GM12865 (cell line): ENCODE data around the gene VSIG2.

Source experiments
- DNase-seq: peaks from one replicate; pipeline ENCODE4 v3.0.0; 2010; ENCODE audit warnings: low read depth
- H3K4me3 ChIP-seq: 2 replicates; pipeline ENCODE4 v1.5.1; 2011; ENCODE audit warnings: mild to moderate bottlenecking, low read depth, low read length, control low read depth
- TF ChIP-seq, protein P1 (sequence below): IDR thresholded peaks from 2 replicates; pipeline ENCODE4 v1.5.1; 2011; ENCODE audit warnings: low read length, control low read depth, low read depth, inconsistent platforms; ENCODE audit not compliant: insufficient read depth; ENCODE audit errors: missing control alignments

The VSIG2 gene

DNA sequence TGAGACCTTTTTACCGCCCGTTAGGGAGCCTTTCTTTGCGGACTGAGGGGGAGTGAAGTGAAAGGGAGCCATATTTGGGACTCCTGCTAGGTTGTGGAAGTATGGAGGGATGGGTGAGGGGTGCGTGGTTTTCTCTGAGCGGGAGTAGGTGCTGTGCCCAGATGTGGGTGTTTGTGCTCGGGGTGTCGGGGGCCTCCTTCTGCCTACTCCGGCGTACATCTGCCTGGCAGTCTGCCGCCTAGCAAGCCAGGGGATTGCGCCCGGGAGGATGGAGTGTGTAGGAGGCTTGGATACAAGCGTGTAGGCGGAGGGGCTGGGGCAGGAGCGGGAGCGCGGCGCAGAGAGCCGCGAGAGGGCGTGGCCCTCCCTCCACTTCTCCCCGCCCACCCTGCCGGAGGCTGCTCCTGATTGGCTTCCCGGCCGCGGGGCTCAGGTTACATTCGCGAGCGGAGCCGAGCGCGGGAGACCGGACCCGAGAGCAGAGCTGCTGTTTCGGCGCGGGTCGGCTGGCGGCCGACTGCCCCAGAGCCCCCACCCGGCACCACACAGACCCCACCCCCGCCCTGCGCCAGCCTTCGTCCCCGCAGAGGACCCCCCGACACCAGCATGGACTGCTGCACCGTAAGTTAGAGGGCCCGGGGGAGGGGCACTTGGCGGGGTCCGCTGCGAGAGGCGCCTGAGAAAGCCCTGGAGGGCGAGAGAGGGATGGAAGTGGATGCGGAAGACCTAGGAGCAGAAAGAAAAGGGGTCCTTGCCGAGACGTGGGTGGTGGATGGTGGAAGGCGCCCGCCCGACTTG lies 12.4 kb downstream of the VSIG2 start, which contains the start of gene NRGN:
TSS of gene NRGN (plus strand) at position 464 of the 798 bp plus-strand sequence. CDS start at position 607, 143 bp downstream.
- peak; percentile 84 for DNase-seq
- TF ChIP-seq, protein P1, sequence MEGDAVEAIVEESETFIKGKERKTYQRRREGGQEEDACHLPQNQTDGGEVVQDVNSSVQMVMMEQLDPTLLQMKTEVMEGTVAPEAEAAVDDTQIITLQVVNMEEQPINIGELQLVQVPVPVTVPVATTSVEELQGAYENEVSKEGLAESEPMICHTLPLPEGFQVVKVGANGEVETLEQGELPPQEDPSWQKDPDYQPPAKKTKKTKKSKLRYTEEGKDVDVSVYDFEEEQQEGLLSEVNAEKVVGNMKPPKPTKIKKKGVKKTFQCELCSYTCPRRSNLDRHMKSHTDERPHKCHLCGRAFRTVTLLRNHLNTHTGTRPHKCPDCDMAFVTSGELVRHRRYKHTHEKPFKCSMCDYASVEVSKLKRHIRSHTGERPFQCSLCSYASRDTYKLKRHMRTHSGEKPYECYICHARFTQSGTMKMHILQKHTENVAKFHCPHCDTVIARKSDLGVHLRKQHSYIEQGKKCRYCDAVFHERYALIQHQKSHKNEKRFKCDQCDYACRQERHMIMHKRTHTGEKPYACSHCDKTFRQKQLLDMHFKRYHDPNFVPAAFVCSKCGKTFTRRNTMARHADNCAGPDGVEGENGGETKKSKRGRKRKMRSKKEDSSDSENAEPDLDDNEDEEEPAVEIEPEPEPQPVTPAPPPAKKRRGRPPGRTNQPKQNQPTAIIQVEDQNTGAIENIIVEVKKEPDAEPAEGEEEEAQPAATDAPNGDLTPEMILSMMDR = no peak
- peak within 1 kb of the TSS; percentile 58 for H3K4me3 ChIP-seq

DNA sequence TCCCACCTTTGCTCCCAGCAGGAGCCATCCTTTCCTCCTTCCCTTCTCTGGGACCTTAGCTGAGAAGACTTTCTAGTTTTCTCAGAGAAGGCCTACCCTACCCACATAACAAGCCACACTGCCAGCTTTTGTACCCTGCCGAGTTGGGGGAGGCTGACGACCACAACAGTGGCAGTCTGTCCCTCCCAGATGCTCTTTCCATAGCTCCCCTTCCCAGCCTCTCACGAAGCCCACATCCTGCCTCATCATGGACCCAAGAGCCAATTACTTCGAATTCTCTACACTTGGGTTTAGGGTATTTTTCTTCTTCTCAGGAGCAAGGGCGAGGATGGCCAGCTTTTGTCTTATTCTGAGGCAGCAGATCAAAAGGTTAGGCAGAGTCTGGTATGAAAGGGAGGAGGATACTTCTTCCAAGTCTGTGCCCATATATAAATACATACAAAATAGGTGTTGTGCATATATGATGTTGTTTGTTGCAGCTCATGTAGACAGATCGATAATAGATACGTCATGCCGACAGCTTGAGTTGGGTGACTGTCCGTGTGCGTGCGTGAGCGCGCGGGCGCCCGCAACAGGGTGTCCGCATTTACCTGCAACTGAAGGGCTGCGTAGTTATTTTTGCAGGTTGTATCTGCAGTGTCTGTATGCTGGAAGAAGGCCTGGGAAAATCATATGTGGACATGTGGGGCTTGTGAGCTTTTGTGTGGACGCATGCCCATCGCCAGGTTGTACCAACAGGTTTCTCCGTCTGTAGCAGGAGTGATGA lies 13.2 kb downstream of the VSIG2 start:
- no peak for DNase-seq
- H3K4me3 ChIP-seq = no peak overlapping the region
- TF ChIP-seq, protein P1 = no peak

DNA sequence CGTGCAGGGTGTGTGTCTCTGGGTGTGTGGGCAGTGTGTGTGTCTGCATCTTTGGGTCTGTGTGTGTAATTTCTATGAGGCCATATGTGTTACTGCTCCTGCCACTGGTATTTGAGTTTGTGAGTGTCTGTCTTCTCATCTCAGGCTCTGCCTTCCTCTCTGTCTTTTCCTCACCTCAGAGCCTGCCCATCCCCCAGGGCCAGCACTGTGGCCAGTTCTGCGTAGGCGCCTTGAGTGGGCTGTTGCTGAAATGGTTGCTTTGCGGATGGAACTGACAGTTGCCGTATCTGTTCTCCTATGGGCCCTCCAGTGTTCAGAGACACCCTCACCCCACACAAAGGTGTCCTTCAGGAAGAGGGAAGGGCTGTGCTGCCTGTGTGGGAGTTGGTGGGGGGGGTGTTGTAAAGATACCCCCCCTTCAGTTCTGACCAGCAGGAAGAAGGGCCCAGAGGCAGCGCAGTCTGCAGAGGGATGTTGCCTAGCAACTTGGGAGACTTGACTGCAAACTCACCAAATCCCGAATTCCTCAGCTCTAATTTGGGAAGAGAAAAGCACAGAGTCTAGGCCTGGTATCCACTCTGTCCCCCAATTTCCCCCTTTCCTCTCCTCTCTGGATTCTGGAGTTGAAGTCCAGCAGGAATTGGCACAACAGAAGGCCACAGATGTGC lies 14.3 kb downstream of the VSIG2 start:
- no peak for DNase-seq
- TF ChIP-seq, protein P1 = no peak
- H3K4me3 ChIP-seq = no peak overlapping the region

DNA sequence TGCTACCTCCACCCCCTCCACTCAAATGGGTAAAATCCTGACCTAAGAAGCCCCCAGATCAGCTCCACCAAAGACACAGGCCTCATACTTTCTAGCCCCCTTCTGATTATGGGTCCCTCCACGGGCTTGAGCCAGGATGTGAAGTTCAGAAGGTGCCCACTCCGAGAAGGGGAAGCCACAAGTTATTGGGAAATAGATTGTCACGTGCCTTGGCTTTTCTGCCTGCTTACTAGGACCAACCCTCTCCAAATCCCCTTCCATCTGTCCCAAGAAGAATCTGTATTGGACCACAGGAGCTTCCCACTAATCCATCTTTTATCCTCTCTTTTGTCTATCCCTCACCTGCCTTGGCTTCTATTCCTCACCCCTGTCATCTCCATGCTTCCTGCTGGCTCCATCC lies 15.3 kb downstream of the VSIG2 start:
- H3K4me3 ChIP-seq = no peak overlapping the region
- DNase-seq = no peak
- TF ChIP-seq, protein P1 = no peak

DNA sequence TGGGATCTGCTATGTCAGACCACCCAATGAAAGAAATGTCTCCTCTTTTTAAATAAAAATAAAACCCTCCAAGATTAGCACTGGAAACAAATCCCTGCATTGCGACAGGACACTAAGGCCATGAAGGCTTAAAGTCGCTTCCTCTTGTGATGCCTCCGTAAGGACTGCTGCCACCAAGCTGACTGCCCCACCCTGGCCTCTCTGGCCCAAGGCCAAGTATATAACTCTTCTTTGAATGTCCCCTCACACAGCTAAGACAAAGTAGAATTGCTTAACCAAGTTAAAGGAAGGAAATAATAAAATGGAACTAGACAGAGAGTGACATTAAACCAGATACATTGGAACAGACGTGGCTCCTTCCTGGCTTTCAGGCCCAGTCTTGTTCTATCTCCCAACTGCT lies 19.8 kb downstream of the VSIG2 start:
- no peak overlapping the region for H3K4me3 ChIP-seq
- DNase-seq = no peak
- TF ChIP-seq, protein P1 = no peak

DNA sequence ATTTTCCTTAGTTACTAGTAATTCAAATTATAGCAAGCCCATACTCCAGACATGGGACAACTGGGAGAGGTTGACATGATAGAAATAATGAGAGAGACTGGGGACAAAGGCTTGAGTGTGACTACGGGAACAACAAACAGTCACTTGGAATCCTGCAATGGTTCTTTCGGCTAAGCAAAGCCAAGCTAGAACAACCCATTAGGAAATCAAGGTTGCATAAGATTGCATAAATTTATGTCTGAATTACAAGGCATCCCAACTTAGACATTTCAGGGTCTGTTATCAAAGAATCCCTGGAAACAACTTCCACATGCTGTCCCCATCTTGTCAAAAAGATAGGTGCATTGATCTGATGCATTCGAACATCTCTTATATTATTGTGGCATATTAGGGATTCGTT lies 22.5 kb downstream of the VSIG2 start:
- TF ChIP-seq, protein P1 = no peak
- DNase-seq = no peak
- H3K4me3 ChIP-seq = no peak overlapping the region
